OCI-LY7 (cell line): ENCODE data around the gene GCSAML. TPM values are rescaled to one million over a fixed set of nuclear protein-coding genes. Genes with fewer than 3 reads are reported as not detected.

Source experiments
- BruUV-seq: library from RNA; stranded (reverse); fragments of 400-500 nt; replicated peaks from 2 replicates; lab custom pipeline; 2021; lab: Mats Ljungman, UMichigan
- CTCF ChIA-PET: fragments of 300-600 bp; sonication (Branson Sonifier 250); formaldehyde crosslinking; loops from one replicate; lab custom pipeline; 2022; ENCODE audit warnings: antibody characterized with exemption; ENCODE audit not compliant: unreplicated experiment; lab: Charles Lee
- POLR2A ChIA-PET: fragments of 300-600 bp; sonication (Branson Sonifier 250); formaldehyde crosslinking; loops from one replicate; lab custom pipeline; 2022; ENCODE audit warnings: antibody characterized with exemption; lab: Charles Lee
- DNase-seq: peaks from one replicate; pipeline ENCODE4 v3.0.0-alpha.2; 2015; ENCODE audit warnings: low spot score
- H2AFZ ChIP-seq: fragments of 200-600 bp; sonication (generic), shearing (Covaris generic); 2 replicates; pipeline ENCODE4 v1.6.1; 2014; ENCODE audit warnings: mild to moderate bottlenecking, antibody characterized with exemption, low read length, moderate library complexity
- H3K27ac ChIP-seq: fragments of 200-600 bp; sonication (generic); 2 replicates; pipeline ENCODE4 v1.5.1; 2014; ENCODE audit warnings: mixed run types, low read depth, mild to moderate bottlenecking, moderate library complexity, low read length, inconsistent platforms; ENCODE audit not compliant: poor library complexity, severe bottlenecking
- H3K36me3 ChIP-seq: fragments of 200-600 bp; sonication (generic); 2 replicates; pipeline ENCODE4 v1.6.1; 2014; ENCODE audit warnings: mild to moderate bottlenecking, antibody characterized with exemption, low read length, moderate library complexity, mixed read lengths; ENCODE audit not compliant: insufficient read depth
- H3K4me1 ChIP-seq: fragments of 200-600 bp; sonication (generic); 2 replicates; pipeline ENCODE4 v1.5.1; 2014; ENCODE audit warnings: mild to moderate bottlenecking, low read length; ENCODE audit not compliant: insufficient read depth, poor library complexity, severe bottlenecking
- H3K4me2 ChIP-seq: fragments of 200-600 bp; sonication (generic); 2 replicates; pipeline ENCODE4 v1.6.1; 2014; ENCODE audit warnings: mild to moderate bottlenecking, low read length
- H3K4me3 ChIP-seq: fragments of 200-600 bp; sonication (generic); 2 replicates; pipeline ENCODE4 v1.5.1; 2014; ENCODE audit warnings: mild to moderate bottlenecking, low read depth, low read length; ENCODE audit not compliant: poor library complexity, severe bottlenecking
- H3K79me2 ChIP-seq: fragments of 200-600 bp; sonication (generic); 2 replicates; pipeline ENCODE4 v1.6.1; 2016; ENCODE audit warnings: low read depth, mild to moderate bottlenecking, low read length, moderate library complexity, mixed read lengths; ENCODE audit not compliant: insufficient read depth
- H3K9me2 ChIP-seq: fragments of 200-600 bp; sonication (generic); 2 replicates; pipeline ENCODE4 v1.6.1; 2016; ENCODE audit warnings: mild to moderate bottlenecking, low read length, mixed read lengths; ENCODE audit not compliant: insufficient read depth
- H3K9me3 ChIP-seq: fragments of 200-600 bp; sonication (generic); 2 replicates; pipeline ENCODE4 v1.6.1; 2014; ENCODE audit warnings: mild to moderate bottlenecking, mixed run types, low read length, mixed read lengths
- H4K20me1 ChIP-seq: fragments of 200-600 bp; sonication (generic); 2 replicates; pipeline ENCODE4 v1.6.1; 2014; ENCODE audit warnings: mild to moderate bottlenecking, antibody characterized with exemption, low read length, moderate library complexity, mixed read lengths; ENCODE audit not compliant: insufficient read depth
- CTCF ChIP-seq: fragments of 200-600 bp; sonication (generic); conservative IDR thresholded peaks from 2 replicates; pipeline ENCODE4 v1.5.1; 2014; ENCODE audit warnings: mild to moderate bottlenecking, antibody characterized with exemption, low read length, moderate library complexity, mixed read lengths
- EZH2phosphoT487 ChIP-seq: fragments of 200-600 bp; sonication (generic); IDR thresholded peaks from 2 replicates; pipeline ENCODE4 v1.6.1; 2018; ENCODE audit warnings: low read depth, borderline replicate concordance, mild to moderate bottlenecking, mixed run types, antibody characterized with exemption, low read length, moderate library complexity, mixed read lengths
- intact Hi-C: fragments of 100-400 bp; cut with micrococcal nuclease; formaldehyde crosslinking; loops from one replicate; pipeline ENCODE4 v1.10.0; 2022; ENCODE audit not compliant: unreplicated experiment
- total RNA-seq, 2 experiments: library from RNA; depleted of rRNA in 1 of 2; stranded (reverse); fragments of >200 nt in 1 of 2; shearing (Covaris generic) in 1 of 2; gene quantifications; 2 replicates each; pipeline ENCODE4 v1.2.3, GENCODE V29; 2014 to 2022

Gene GCSAML
- total RNA-seq, 2 experiments from 2014 or later: not detected

GRCh38 chr1:247562198-247562597, 13.3 kb downstream of the GCSAML start:
- H3K79me2 ChIP-seq: no peaks in the 10 kb centered on the region
- BruUV-seq: no TSS peak
- ChIA-PET CTCF (no interaction called here), POLR2A (interaction anchor here (0.6 to 1.0 kb wide), 3 partner anchors 10 to 1589 kb away, joined by 3 to 4 read pairs (median 3); no protein-coding TSS in a partner anchor)
- no peak overlapping the region for H3K4me2 ChIP-seq
- no peaks in the 10 kb centered on the region for H3K9me2 ChIP-seq
- H3K36me3 ChIP-seq: no peaks in the 10 kb centered on the region
- H2AFZ ChIP-seq: no peak overlapping the region
- no peak for TF ChIP-seq CTCF
- no peak for TF ChIP-seq EZH2phosphoT487
- DNase-seq: no peak
- no peak overlapping the region for H3K27ac ChIP-seq
- H3K4me1 ChIP-seq: no peaks in the 10 kb centered on the region
- intact Hi-C loops: no loop called here
- H4K20me1 ChIP-seq: no peaks in the 10 kb centered on the region
- no peaks in the 10 kb centered on the region for H3K9me3 ChIP-seq
- H3K4me3 ChIP-seq: no peak overlapping the region

GRCh38 chr1:247574236-247574635, 25.3 kb downstream of the GCSAML start:
- H3K9me3 ChIP-seq: no peaks in the 10 kb centered on the region
- no TSS peak for BruUV-seq
- H3K4me3 ChIP-seq: no peak overlapping the region
- no peak overlapping the region for H3K4me2 ChIP-seq
- no peaks in the 10 kb centered on the region for H3K79me2 ChIP-seq
- H4K20me1 ChIP-seq: no peaks in the 10 kb centered on the region
- no peaks in the 10 kb centered on the region for H3K9me2 ChIP-seq
- TF ChIP-seq EZH2phosphoT487: no peak
- TF ChIP-seq CTCF: no peak
- no peaks in the 10 kb centered on the region for H3K36me3 ChIP-seq
- POLR2A ChIA-PET: no interaction called here
- DNase-seq: no peak
- H3K4me1 ChIP-seq: no peaks in the 10 kb centered on the region
- no peak overlapping the region for H2AFZ ChIP-seq
- intact Hi-C loops: no loop called here
- CTCF ChIA-PET: no interaction called here
- no peak overlapping the region for H3K27ac ChIP-seq

GRCh38 chr1:247574664-247575063, 25.7 kb downstream of the GCSAML start:
- TF ChIP-seq EZH2phosphoT487: no peak
- Histone ChIP-seq H3K9me2 (no peaks in the 10 kb centered on the region), H3K36me3 (no peaks in the 10 kb centered on the region), H3K4me2 (no peak overlapping the region), H4K20me1 (no peaks in the 10 kb centered on the region), H3K9me3 (no peaks in the 10 kb centered on the region), H2AFZ (no peak overlapping the region), H3K4me3 (no peak overlapping the region), H3K4me1 (no peaks in the 10 kb centered on the region), H3K27ac (no peak overlapping the region), H3K79me2 (no peaks in the 10 kb centered on the region)
- intact Hi-C loops: loop anchor here (5.0 kb wide), 1 partner anchor 202 kb away; no protein-coding TSS in a partner anchor
- CTCF ChIA-PET: no interaction called here
- POLR2A ChIA-PET: interaction anchor here (0.7 kb wide), 1 partner anchor 28 kb away, joined by 5 read pairs; no protein-coding TSS in a partner anchor
- BruUV-seq: no TSS peak
- DNase-seq: no peak
